Thoracic aorta (tissue), 2 donors: Measurements from ENCODE around the gene NDUFS1. TPM values are rescaled to one million over a fixed set of nuclear protein-coding genes. Genes with fewer than 3 reads are reported as not detected.

Source experiments
- ATAC-seq: fragments of 150-250 bp; one replicate; pipeline ENCODE4 v1.8.0; 2017; ENCODE audit warnings: low read depth; ENCODE audit not compliant: insufficient number of reproducible peaks, low FRiP score
- DNase-seq: peaks from one replicate; pipeline ENCODE4 v3.0.0-alpha.2; 2020; ENCODE audit warnings: low spot score
- H3K27ac ChIP-seq, 2 donors: fragments of 200-600 bp; sonication (generic); 1 replicate in 1 of 2; 2 replicates in 1 of 2; pipeline ENCODE4 v1.5.1; 2016; ENCODE audit warnings: mild to moderate bottlenecking in 2 of 2, moderate library complexity in 2 of 2
- H3K27me3 ChIP-seq: fragments of 200-600 bp; sonication (generic); replicated peaks from 2 replicates; pipeline ENCODE4 v1.6.0; 2016; ENCODE audit warnings: mild to moderate bottlenecking; ENCODE audit not compliant: insufficient read depth
- H3K36me3 ChIP-seq: fragments of 200-600 bp; sonication (generic); one replicate; pipeline ENCODE4 v1.5.1; 2016
- H3K4me1 ChIP-seq, 2 donors: fragments of 200-600 bp; sonication (generic); 1 replicate in 1 of 2; 2 replicates in 1 of 2; pipeline versions ENCODE4 v1.5.1 to v1.6.0; 2016; ENCODE audit warnings: low read depth in 2 of 2, mild to moderate bottlenecking in 1 of 2; ENCODE audit not compliant: control insufficient read depth in 1 of 2
- H3K4me3 ChIP-seq: fragments of 200-600 bp; sonication (generic); 2 replicates; pipeline ENCODE4 v1.5.1; 2016; ENCODE audit warnings: mild to moderate bottlenecking
- H3K9me3 ChIP-seq: fragments of 200-600 bp; sonication (generic); 2 replicates; pipeline ENCODE4 v1.5.1; 2016
- CTCF ChIP-seq: fragments of 200-600 bp; sonication (generic); IDR thresholded peaks from one replicate; pipeline ENCODE4 v1.5.1; 2019; ENCODE audit warnings: antibody characterized with exemption
- total RNA-seq, 2 donors: library from RNA; depleted of rRNA; stranded (reverse); fragments of >200 nt; gene quantifications; one replicate each; pipeline versions ENCODE4 v1.1.0 to v1.2.3, GENCODE V29; 2016

The NDUFS1 gene
- total RNA-seq, 2 donors from 2014 or later: 63.0 to 115 TPM

GRCh38 chr2:206086716-206087350 is 72.4 kb downstream of the NDUFS1 start:
- H3K4me1 ChIP-seq: peaks cover 6 to 24% of the 10 kb centered on the region in 2 donors
- H3K36me3 ChIP-seq: no peaks in the 10 kb centered on the region
- H3K27ac ChIP-seq: peak overlapping the region; percentile 88 to 99
- H3K27me3 ChIP-seq: no peaks in the 10 kb centered on the region
- no peaks in the 10 kb centered on the region for H3K9me3 ChIP-seq
- DNase-seq (no peak), ATAC-seq (no peak)
- H3K4me3 ChIP-seq: peak overlapping the region; percentile 99
- no peak for TF ChIP-seq CTCF

GRCh38 chr2:206085742-206086445 is 73.3 kb downstream of the NDUFS1 start, which contains the start of gene INO80D:
INO80D (minus strand) TSS chr2:206086174; CDS start chr2:206063016, 23,158 bp downstream.
- no peaks in the 10 kb centered on the region for H3K36me3 ChIP-seq
- peak; percentile 67 for TF ChIP-seq CTCF
- peaks cover 6 to 24% of the 10 kb centered on the region in 2 donors for H3K4me1 ChIP-seq
- H3K27ac ChIP-seq: peak within 1 kb of the TSS; percentile 88 to 99
- H3K27me3 ChIP-seq: no peaks in the 10 kb centered on the region
- ATAC-seq (peak; percentile 77), DNase-seq (peak; percentile 52)
- H3K4me3 ChIP-seq: peak within 1 kb of the TSS; percentile 99
- no peaks in the 10 kb centered on the region for H3K9me3 ChIP-seq

- Histone ChIP-seq H3K4me1 (peaks cover 6 to 24% of the 10 kb centered on the region in 2 donors), H3K4me3 (peak overlapping the region; percentile 99), H3K9me3 (no peaks in the 10 kb centered on the region), H3K36me3 (no peaks in the 10 kb centered on the region), H3K27me3 (no peaks in the 10 kb centered on the region), H3K27ac (peak overlapping the region; percentile 88 to 99)
- ATAC-seq (peak; percentile 54), DNase-seq (no peak)
- TF ChIP-seq CTCF: no peak
Observed at GRCh38 chr2:206084870-206085741, 74.1 kb downstream of the NDUFS1 start.

GRCh38 chr2:206084439-206084869 is 74.8 kb downstream of the NDUFS1 start:
- DNase-seq (no peak), ATAC-seq (no peak)
- no peaks in the 10 kb centered on the region for H3K36me3 ChIP-seq
- H3K9me3 ChIP-seq: no peaks in the 10 kb centered on the region
- peaks cover 6 to 24% of the 10 kb centered on the region in 2 donors for H3K4me1 ChIP-seq
- H3K27ac ChIP-seq: peak overlapping the region; percentile 88 to 99
- no peak for TF ChIP-seq CTCF
- peak overlapping the region; percentile 99 for H3K4me3 ChIP-seq
- H3K27me3 ChIP-seq: no peaks in the 10 kb centered on the region
